HCT116 (cell line): Measurements from ENCODE around the gene LSM7. TPM values are rescaled to one million over a fixed set of nuclear protein-coding genes. Genes with fewer than 3 reads are reported as not detected.
A peak's percentile ranks its signal among the peaks of the same experiment; 100 is the strongest.

Experiments
- ATAC-seq: fragments of 200-7000 bp; cut with Tn5 transposase; 2 replicates; pipeline ENCODE4 v1.9.1; 2020; ENCODE audit warnings: mild to moderate bottlenecking, moderate library complexity
- BruUV-seq: library from RNA; stranded (reverse); fragments of 400-500 nt; replicated peaks from 2 replicates; lab custom pipeline; 2021; lab: Mats Ljungman, UMichigan
- CTCF ChIA-PET: fragments of 300-600 bp; sonication (Branson Sonifier 250); formaldehyde crosslinking; loops from one replicate; lab custom pipeline; 2021; ENCODE audit warnings: antibody characterized with exemption; lab: Charles Lee
- POLR2A ChIA-PET: fragments of 300-600, 350-600 bp; sonication (Branson Sonifier 250); formaldehyde crosslinking; loops from one replicate; lab custom pipeline; 2021; ENCODE audit warnings: antibody characterized with exemption; lab: Charles Lee
- RAD21 ChIA-PET, 2 experiments: fragments of 300-600 bp; sonication (Branson Sonifier 250); formaldehyde crosslinking; loops; one replicate each; lab custom pipeline; 2023; ENCODE audit warnings: low total read pairs in 2 of 2; ENCODE audit not compliant: uncharacterized antibody in 2 of 2, unreplicated experiment in 2 of 2, low non-redundant PET in 1 of 2; lab: Charles Lee
- DNase-seq: peaks from one replicate; pipeline ENCODE4 v3.0.0-alpha.2; 2010; ENCODE audit warnings: low read depth, low spot score
- H2AFZ ChIP-seq: fragments of 200-600 bp; shearing (Covaris generic), sonication (generic); 2 replicates; pipeline ENCODE4 v1.6.1; 2017; ENCODE audit warnings: low read depth, mixed run types, mixed read lengths, antibody characterized with exemption, low read length; ENCODE audit not compliant: poor library complexity, severe bottlenecking
- H3K27ac ChIP-seq: 2 replicates; pipeline ENCODE4 v1.5.1; 2012; ENCODE audit warnings: low read depth, low read length
- H3K27me3 ChIP-seq: fragments of 200-600 bp; sonication (generic); 2 replicates; pipeline ENCODE4 v1.6.1; 2016; ENCODE audit warnings: mixed run types, low read length, mixed read lengths; ENCODE audit not compliant: insufficient read depth
- H3K36me3 ChIP-seq, 2 experiments: fragments of 200-500 bp in 1 of 2; fragments of 200-600 bp in 1 of 2; sonication (Bioruptor generic) in 1 of 2; sonication (generic) in 1 of 2; 2 replicates each; pipeline versions ENCODE4 v1.5.1 to v1.6.1; 2014 to 2016; ENCODE audit warnings: low read length in 2 of 2, inconsistent platforms in 1 of 2, mixed read lengths in 1 of 2, mixed run types in 1 of 2; ENCODE audit not compliant: insufficient read depth in 2 of 2, control insufficient read depth in 1 of 2
- H3K4me1 ChIP-seq, 2 experiments: fragments of 200-600 bp in 1 of 2; sonication (generic) in 1 of 2; 2 replicates each; pipeline versions ENCODE4 v1.5.1 to v1.6.1; 2012 to 2017; ENCODE audit warnings: low read length in 2 of 2, inconsistent platforms in 1 of 2, mild to moderate bottlenecking in 1 of 2, mixed read lengths in 1 of 2, mixed run types in 1 of 2, moderate library complexity in 1 of 2; ENCODE audit not compliant: insufficient read depth in 2 of 2, control insufficient read depth in 1 of 2
- H3K4me2 ChIP-seq: fragments of 200-600 bp; sonication (generic); 2 replicates; pipeline ENCODE4 v1.6.1; 2017; ENCODE audit warnings: mixed run types, low read length, mixed read lengths
- H3K4me3 ChIP-seq, 2 experiments: fragments of 200-600 bp in 1 of 2; sonication (generic) in 1 of 2; replicated peaks in 1 of 2; 2 replicates each; pipeline ENCODE4 v1.5.1; 2011 to 2016; ENCODE audit warnings: low read length in 2 of 2, control low read depth in 1 of 2, low read depth in 1 of 2, mild to moderate bottlenecking in 1 of 2, mixed read lengths in 1 of 2, mixed run types in 1 of 2
- H3K79me2 ChIP-seq: fragments of 200-600 bp; sonication (generic); 2 replicates; pipeline ENCODE4 v1.6.1; 2017; ENCODE audit warnings: mild to moderate bottlenecking, mixed run types, low read length, moderate library complexity, mixed read lengths; ENCODE audit not compliant: insufficient read depth
- H3K9ac ChIP-seq: fragments of 200-600 bp; sonication (generic); 2 replicates; pipeline ENCODE4 v1.6.1; 2016; ENCODE audit warnings: low read length, mixed read lengths
- H3K9me2 ChIP-seq: fragments of 200-600 bp; sonication (generic), shearing (Covaris generic); 2 replicates; pipeline ENCODE4 v1.6.1; 2017; ENCODE audit warnings: mixed run types, mild to moderate bottlenecking, moderate library complexity; ENCODE audit not compliant: insufficient read depth
- H3K9me3 ChIP-seq, 2 experiments: fragments of 200-500 bp in 1 of 2; fragments of 200-600 bp in 1 of 2; sonication (Bioruptor generic) in 1 of 2; sonication (generic) in 1 of 2; 2 replicates each; pipeline ENCODE4 v1.6.1; 2014 to 2017; ENCODE audit warnings: low read length in 2 of 2, mixed read lengths in 2 of 2, inconsistent platforms in 1 of 2, low read depth in 1 of 2, mild to moderate bottlenecking in 1 of 2, mixed run types in 1 of 2, moderate library complexity in 1 of 2; ENCODE audit not compliant: control insufficient read depth in 1 of 2, insufficient read depth in 1 of 2
- H4K20me1 ChIP-seq: fragments of 200-600 bp; sonication (generic), shearing (Covaris generic); 2 replicates; pipeline ENCODE4 v1.6.1; 2017; ENCODE audit warnings: mixed run types, mild to moderate bottlenecking, moderate library complexity; ENCODE audit not compliant: insufficient read depth
- CEBPB ChIP-seq: IDR thresholded peaks from 2 replicates; pipeline ENCODE4 v1.6.1; 2012; ENCODE audit warnings: low read depth
- CTCF ChIP-seq, 3 experiments: fragments of 200-600 bp in 1 of 3; sonication (generic) in 1 of 3; IDR thresholded peaks in 2 of 3; conservative IDR thresholded peaks in 1 of 3; 2 replicates each; pipeline ENCODE4 v1.5.1; 2012 to 2017; ENCODE audit warnings: low read depth in 2 of 3, low read length in 2 of 3, antibody characterized with exemption in 1 of 3, borderline replicate concordance in 1 of 3, control low read depth in 1 of 3, mild to moderate bottlenecking in 1 of 3, mixed read lengths in 1 of 3, mixed run types in 1 of 3, moderate library complexity in 1 of 3; ENCODE audit not compliant: insufficient read depth in 1 of 3
- EGR1 ChIP-seq: IDR thresholded peaks from 2 replicates; pipeline ENCODE4 v1.6.1; 2012; ENCODE audit warnings: low read depth
- EZH2 ChIP-seq: fragments of 200-600 bp; sonication (generic); IDR thresholded peaks from 2 replicates; pipeline ENCODE4 v1.6.1; 2017; ENCODE audit warnings: antibody characterized with exemption, mixed run types
- EZH2phosphoT487 ChIP-seq: fragments of 200-600 bp; IDR thresholded peaks from 2 replicates; pipeline ENCODE4 v1.6.1; 2018; ENCODE audit warnings: antibody characterized with exemption, borderline replicate concordance
- FOSL1 ChIP-seq: IDR thresholded peaks from 2 replicates; pipeline ENCODE4 v1.6.1; 2012; ENCODE audit warnings: low read depth
- JUND ChIP-seq: IDR thresholded peaks from 2 replicates; pipeline ENCODE4 v1.6.1; 2012
- POLR2A ChIP-seq: IDR thresholded peaks from 2 replicates; pipeline ENCODE4 v1.7.0; 2011; ENCODE audit warnings: borderline replicate concordance; ENCODE audit not compliant: insufficient read depth, insufficient read length; ENCODE audit errors: extremely low read depth
- RAD21 ChIP-seq: IDR thresholded peaks from 2 replicates; pipeline ENCODE4 v1.6.1; 2012; ENCODE audit warnings: low read depth, mild to moderate bottlenecking
- REST ChIP-seq: IDR thresholded peaks from 2 replicates; pipeline ENCODE4 v1.6.1; 2012; ENCODE audit warnings: low read depth
- SIN3A ChIP-seq: IDR thresholded peaks from 2 replicates; pipeline ENCODE4 v1.6.1; 2012; ENCODE audit warnings: low read depth
- SP1 ChIP-seq: IDR thresholded peaks from 2 replicates; pipeline ENCODE4 v1.6.1; 2012; ENCODE audit warnings: low read depth
- SRF ChIP-seq: IDR thresholded peaks from 2 replicates; pipeline ENCODE4 v1.6.1; 2012; ENCODE audit warnings: low read depth
- TCF7L2 ChIP-seq: IDR thresholded peaks from 2 replicates; pipeline ENCODE4 v1.7.0; 2011; ENCODE audit warnings: borderline replicate concordance, inconsistent platforms; ENCODE audit not compliant: insufficient read depth, insufficient read length; ENCODE audit errors: extremely low read depth
- YY1 ChIP-seq: IDR thresholded peaks from 2 replicates; pipeline ENCODE4 v1.6.1; 2011; ENCODE audit warnings: low read length, low read depth, moderate library complexity, mild to moderate bottlenecking; ENCODE audit not compliant: insufficient replicate concordance; ENCODE audit errors: extremely low read depth
- ZFX ChIP-seq: fragments of 450-650 bp; IDR thresholded peaks from 2 replicates; pipeline ENCODE4 v1.6.1; 2017
- ZNF274 ChIP-seq: fragments of 200-500 bp; sonication (Bioruptor generic); IDR thresholded peaks from 2 replicates; pipeline ENCODE4 v1.6.1; 2014; ENCODE audit warnings: mild to moderate bottlenecking, low read depth, low read length, inconsistent platforms
- intact Hi-C: fragments of 100-400 bp; cut with micrococcal nuclease; formaldehyde crosslinking; loops from 2 replicates; pipeline ENCODE4 v1.10.0; 2022
- total RNA-seq: library from RNA; stranded (reverse); gene quantifications from one replicate; pipeline ENCODE4 v1.2.1, GENCODE V29; 2021; ENCODE audit not compliant: unreplicated experiment
- TF ChIP-seq, protein P1 (sequence below): IDR thresholded peaks from 2 replicates; pipeline ENCODE4 v1.6.1; 2011; ENCODE audit warnings: mild to moderate bottlenecking, low read length, moderate library complexity; ENCODE audit not compliant: insufficient replicate concordance; ENCODE audit errors: extremely low read depth
- TF ChIP-seq, protein P2 (sequence below): IDR thresholded peaks from 2 replicates; pipeline ENCODE4 v1.6.1; 2012

Gene LSM7
- total RNA-seq, 1 experiment from 2014 or later, result 190 TPM

DNA sequence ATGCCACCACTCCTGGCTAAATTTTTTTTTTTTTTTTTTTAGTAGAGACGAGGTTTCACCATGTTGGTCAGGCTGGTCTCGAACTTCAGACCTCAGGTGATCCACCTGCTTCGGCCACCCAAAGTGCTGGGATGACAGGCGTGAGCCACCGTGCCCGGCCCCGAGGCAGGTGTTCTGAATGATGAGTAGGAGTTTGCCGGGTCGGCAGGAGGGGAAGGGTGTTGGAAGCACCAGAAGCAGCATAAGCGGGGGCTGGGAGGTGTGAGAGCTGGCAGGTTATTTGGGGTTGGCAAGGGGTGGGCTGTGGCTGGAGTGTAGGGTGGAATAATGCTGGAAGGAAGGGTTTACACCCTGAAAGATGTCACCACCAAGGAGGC, 1.9 kb upstream of the LSM7 start:
- POLR2A ChIA-PET, result no interaction called here
- H3K79me2 ChIP-seq, result peaks cover 84% of the 10 kb centered on the region
- RAD21 ChIA-PET, result no interaction called here
- H4K20me1 ChIP-seq, result no peaks in the 10 kb centered on the region
- intact Hi-C loops, result no loop called here
- H2AFZ ChIP-seq, result no peak overlapping the region
- CTCF ChIA-PET, result no interaction called here
- no peak overlapping the region for H3K9ac ChIP-seq
- no peak for ATAC-seq
- H3K9me3 ChIP-seq, result no peaks in the 10 kb centered on the region
- H3K27me3 ChIP-seq, result no peaks in the 10 kb centered on the region
- H3K4me2 ChIP-seq, result peak overlapping the region; percentile 87; the same call in 1 of the 2 replicates
- BruUV-seq, result no TSS peak
- no peak overlapping the region for H3K27ac ChIP-seq
- TF ChIP-seq EZH2 (no peak), CEBPB (no peak), SIN3A (no peak), SRF (no peak), JUND (no peak), POLR2A (no peak), YY1 (no peak), CTCF (IDR thresholded peaks at IDR 0.05 in 2 of 3, conservative IDR thresholded peaks at IDR 0.05 in 1 of 3; ENCODE audit: borderline replicate concordance in 1 of 3, insufficient read depth in 1 of 3, low read depth in 2 of 3, low read length in 2 of 3) (no peak), ZFX (no peak), FOSL1 (no peak), RAD21 (no peak), EZH2phosphoT487 (no peak), TCF7L2 (no peak), SP1 (no peak), REST (no peak), EGR1 (no peak), ZNF274 (no peak)
- TF ChIP-seq, protein P1, sequence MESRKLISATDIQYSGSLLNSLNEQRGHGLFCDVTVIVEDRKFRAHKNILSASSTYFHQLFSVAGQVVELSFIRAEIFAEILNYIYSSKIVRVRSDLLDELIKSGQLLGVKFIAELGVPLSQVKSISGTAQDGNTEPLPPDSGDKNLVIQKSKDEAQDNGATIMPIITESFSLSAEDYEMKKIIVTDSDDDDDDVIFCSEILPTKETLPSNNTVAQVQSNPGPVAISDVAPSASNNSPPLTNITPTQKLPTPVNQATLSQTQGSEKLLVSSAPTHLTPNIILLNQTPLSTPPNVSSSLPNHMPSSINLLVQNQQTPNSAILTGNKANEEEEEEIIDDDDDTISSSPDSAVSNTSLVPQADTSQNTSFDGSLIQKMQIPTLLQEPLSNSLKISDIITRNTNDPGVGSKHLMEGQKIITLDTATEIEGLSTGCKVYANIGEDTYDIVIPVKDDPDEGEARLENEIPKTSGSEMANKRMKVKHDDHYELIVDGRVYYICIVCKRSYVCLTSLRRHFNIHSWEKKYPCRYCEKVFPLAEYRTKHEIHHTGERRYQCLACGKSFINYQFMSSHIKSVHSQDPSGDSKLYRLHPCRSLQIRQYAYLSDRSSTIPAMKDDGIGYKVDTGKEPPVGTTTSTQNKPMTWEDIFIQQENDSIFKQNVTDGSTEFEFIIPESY, result no peak
- TF ChIP-seq, protein P2, sequence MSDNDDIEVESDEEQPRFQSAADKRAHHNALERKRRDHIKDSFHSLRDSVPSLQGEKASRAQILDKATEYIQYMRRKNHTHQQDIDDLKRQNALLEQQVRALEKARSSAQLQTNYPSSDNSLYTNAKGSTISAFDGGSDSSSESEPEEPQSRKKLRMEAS, result no peak
- TF ChIP-seq, all 23 proteins: peak for 0
- Histone ChIP-seq H3K4me1 (peaks cover 19 to 28% of the 10 kb centered on the region in 2 experiments), H3K4me3 (no peak overlapping the region), H3K36me3 (peaks cover 5 to 6% of the 10 kb centered on the region in 2 experiments; a peak in 2 of 4 replicates), H3K9me2 (no peaks in the 10 kb centered on the region)
- DNase-seq, result no peak
